ENCODE measurements around the gene SNX20. TPM values are rescaled to one million over a fixed set of nuclear protein-coding genes. Genes with fewer than 3 reads are reported as not detected.

The SNX20 gene
- total and polyA plus RNA-seq, 2 donors (not counting 3 experiments of a cell fraction or from before 2014, with no cell fraction given), result not detected

DNA sequence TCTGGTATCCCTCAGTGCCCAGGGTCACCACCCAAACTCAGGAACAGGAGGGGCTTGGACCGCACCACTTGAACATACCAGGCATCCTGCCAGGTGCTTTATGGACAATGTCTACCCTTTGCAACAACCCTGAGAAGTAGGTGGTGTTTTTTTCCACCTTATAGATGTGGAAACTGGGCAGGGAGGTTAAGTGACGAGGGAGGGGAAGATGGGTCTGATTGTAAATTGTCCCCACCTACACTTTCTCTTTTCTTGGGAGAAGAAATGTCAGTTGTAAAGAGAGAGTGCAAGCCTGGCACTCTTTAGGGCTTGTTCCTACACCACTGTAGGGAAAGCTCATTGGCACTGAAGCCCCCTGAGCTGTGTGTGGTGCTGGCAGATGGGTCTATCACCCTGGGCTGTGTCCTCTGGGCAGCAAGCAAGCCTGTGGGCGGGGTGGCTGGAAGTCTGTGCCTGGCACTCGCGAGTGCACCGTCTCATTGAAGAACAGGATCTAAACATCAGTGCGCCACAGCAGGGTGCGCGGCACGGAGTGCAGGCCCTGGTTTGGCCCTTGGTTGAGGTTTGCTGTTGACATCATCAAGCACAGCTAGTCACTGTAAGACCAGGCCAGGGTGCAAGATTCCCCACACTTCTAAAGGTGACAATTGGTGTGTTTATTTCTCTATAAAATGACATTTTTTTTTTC lies 27.4 kb upstream of the SNX20 start:
- H4K20me1 ChIP-seq (replicated peaks; ENCODE audit: control insufficient read depth, extremely low read depth, insufficient read depth, low read length), result no peaks in the 10 kb centered on the region
- no peak for FAIRE-seq
- TF ChIP-seq JUN (IDR thresholded peaks at IDR 0.05; ENCODE audit: borderline replicate concordance, insufficient read depth, insufficient read length, low read depth) (no peak), FOS (IDR thresholded peaks at IDR 0.05; ENCODE audit: borderline replicate concordance, insufficient read depth, low read length) (no peak), GATA2 (IDR thresholded peaks at IDR 0.05; ENCODE audit: insufficient read depth, insufficient read length, low read depth, low read length) (no peak), MYC (IDR thresholded peaks at IDR 0.05; ENCODE audit: low read depth, low read length) (no peak), POLR2A (IDR thresholded peaks at IDR 0.05; ENCODE audit: low read depth, low read length) (no peak), POLR2AphosphoS5 (IDR thresholded peaks at IDR 0.05; ENCODE audit: insufficient read depth, low read depth, low read length) (no peak), EZH2 (IDR thresholded peaks at IDR 0.05; ENCODE audit: borderline replicate concordance, low read depth, low read length, severe bottlenecking) (no peak)
- TF ChIP-seq, protein P1, sequence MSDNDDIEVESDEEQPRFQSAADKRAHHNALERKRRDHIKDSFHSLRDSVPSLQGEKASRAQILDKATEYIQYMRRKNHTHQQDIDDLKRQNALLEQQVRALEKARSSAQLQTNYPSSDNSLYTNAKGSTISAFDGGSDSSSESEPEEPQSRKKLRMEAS (IDR thresholded peaks at IDR 0.05; ENCODE audit: insufficient read depth, insufficient read length), result no peak
- TF ChIP-seq, protein P2, sequence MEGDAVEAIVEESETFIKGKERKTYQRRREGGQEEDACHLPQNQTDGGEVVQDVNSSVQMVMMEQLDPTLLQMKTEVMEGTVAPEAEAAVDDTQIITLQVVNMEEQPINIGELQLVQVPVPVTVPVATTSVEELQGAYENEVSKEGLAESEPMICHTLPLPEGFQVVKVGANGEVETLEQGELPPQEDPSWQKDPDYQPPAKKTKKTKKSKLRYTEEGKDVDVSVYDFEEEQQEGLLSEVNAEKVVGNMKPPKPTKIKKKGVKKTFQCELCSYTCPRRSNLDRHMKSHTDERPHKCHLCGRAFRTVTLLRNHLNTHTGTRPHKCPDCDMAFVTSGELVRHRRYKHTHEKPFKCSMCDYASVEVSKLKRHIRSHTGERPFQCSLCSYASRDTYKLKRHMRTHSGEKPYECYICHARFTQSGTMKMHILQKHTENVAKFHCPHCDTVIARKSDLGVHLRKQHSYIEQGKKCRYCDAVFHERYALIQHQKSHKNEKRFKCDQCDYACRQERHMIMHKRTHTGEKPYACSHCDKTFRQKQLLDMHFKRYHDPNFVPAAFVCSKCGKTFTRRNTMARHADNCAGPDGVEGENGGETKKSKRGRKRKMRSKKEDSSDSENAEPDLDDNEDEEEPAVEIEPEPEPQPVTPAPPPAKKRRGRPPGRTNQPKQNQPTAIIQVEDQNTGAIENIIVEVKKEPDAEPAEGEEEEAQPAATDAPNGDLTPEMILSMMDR (IDR thresholded peaks at IDR 0.05; ENCODE audit: extremely low read depth in 1 of 2, insufficient read depth in 1 of 2, low read depth in 1 of 2, low read length in 2 of 2), result no peak
- dilution Hi-C loops (cut with MboI; ENCODE audit: extremely low pct_ligation_motif_present, low sequenced_read_pairs) (no loop called here), intact Hi-C loops (cut with micrococcal nuclease) (no loop called here)
- no peak overlapping the region for H3K4me3 ChIP-seq (replicated peaks in 1 of 3; ENCODE audit: insufficient read depth in 1 of 3, low read depth in 1 of 3, low read length in 3 of 3)
- H3K27me3 ChIP-seq (ENCODE audit: control insufficient read depth in 2 of 2, insufficient read depth in 2 of 2, low read length in 2 of 2), result no peaks in the 10 kb centered on the region
- peaks cover 6% of the 10 kb centered on the region for H3K4me1 ChIP-seq (ENCODE audit: control insufficient read depth, extremely low read depth, insufficient read depth, low read length)
- no peak for DNase-seq (ENCODE audit: low read depth, low spot score)
- H3K9me3 ChIP-seq (replicated peaks; ENCODE audit: control insufficient read depth, insufficient read depth, low read length), result peaks cover 2% of the 10 kb centered on the region
- H3K9me1 ChIP-seq (replicated peaks; ENCODE audit: control insufficient read depth, extremely low read depth, insufficient read depth, low read length), result no peaks in the 10 kb centered on the region
- no peaks in the 10 kb centered on the region for H3K36me3 ChIP-seq (ENCODE audit: control insufficient read depth in 2 of 2, extremely low read depth in 1 of 2, insufficient read depth in 2 of 2, low read length in 2 of 2)
- no peak overlapping the region for H3K9ac ChIP-seq (replicated peaks; ENCODE audit: extremely low read depth, insufficient read depth, low read length)
- no peak overlapping the region for H3K4me2 ChIP-seq (ENCODE audit: insufficient read depth, low read length)
- ChIA-PET POLR2A (no interaction called here), CTCF (interaction anchor here (1.0 to 1.8 kb wide), 3 partner anchors 13 to 98 kb away, joined by 3 to 4 read pairs (median 3); no protein-coding TSS in a partner anchor)
- H3K79me2 ChIP-seq (ENCODE audit: control insufficient read depth, insufficient read depth, low read length), result no peaks in the 10 kb centered on the region
- BruUV-seq (replicated peaks), result no TSS peak
- no peak overlapping the region for H3K27ac ChIP-seq (ENCODE audit: insufficient read depth, low read depth, low read length)
- H2AFZ ChIP-seq (ENCODE audit: low read depth, low read length), result no peak overlapping the region
